ENCODE data around the gene SLC25A21.

Gene SLC25A21

DNA sequence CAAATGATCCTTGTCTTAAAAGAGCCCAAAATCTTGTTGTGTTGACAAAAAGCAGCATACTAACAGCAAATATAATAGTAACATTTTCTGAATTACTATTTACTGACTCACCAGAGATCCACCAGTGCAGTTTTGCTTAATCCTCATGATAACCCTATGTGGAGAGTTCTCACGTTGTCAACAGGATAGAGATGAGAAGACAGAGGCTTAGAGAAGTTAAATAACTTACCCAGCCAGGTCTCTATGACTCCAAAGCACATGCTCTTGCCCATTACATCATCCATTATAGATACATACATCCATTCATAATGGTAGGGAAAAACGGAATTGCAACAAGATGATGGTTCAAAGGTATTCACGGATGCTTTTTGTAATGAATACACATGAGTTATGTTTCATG lies 398.8 kb downstream of the SLC25A21 start:
- no peak overlapping the region for H3K4me3 ChIP-seq (ENCODE audit: low read length)
- H3K9ac ChIP-seq (ENCODE audit: low read length): no peak overlapping the region
- H3K27me3 ChIP-seq (replicated peaks; ENCODE audit: insufficient read depth, low read length): no peaks in the 10 kb centered on the region
- DNase-seq: no peak
- TF ChIP-seq EZH2 (optimal IDR thresholded peaks at IDR 0.05; ENCODE audit: low read depth, low read length): no peak
- TF ChIP-seq, protein P1, sequence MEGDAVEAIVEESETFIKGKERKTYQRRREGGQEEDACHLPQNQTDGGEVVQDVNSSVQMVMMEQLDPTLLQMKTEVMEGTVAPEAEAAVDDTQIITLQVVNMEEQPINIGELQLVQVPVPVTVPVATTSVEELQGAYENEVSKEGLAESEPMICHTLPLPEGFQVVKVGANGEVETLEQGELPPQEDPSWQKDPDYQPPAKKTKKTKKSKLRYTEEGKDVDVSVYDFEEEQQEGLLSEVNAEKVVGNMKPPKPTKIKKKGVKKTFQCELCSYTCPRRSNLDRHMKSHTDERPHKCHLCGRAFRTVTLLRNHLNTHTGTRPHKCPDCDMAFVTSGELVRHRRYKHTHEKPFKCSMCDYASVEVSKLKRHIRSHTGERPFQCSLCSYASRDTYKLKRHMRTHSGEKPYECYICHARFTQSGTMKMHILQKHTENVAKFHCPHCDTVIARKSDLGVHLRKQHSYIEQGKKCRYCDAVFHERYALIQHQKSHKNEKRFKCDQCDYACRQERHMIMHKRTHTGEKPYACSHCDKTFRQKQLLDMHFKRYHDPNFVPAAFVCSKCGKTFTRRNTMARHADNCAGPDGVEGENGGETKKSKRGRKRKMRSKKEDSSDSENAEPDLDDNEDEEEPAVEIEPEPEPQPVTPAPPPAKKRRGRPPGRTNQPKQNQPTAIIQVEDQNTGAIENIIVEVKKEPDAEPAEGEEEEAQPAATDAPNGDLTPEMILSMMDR (IDR thresholded peaks at IDR 0.05; ENCODE audit: low read length): no peak
- no peak for TF ChIP-seq EZH2phosphoT487 (IDR thresholded peaks at IDR 0.05; ENCODE audit: low read length)
- H2AFZ ChIP-seq (ENCODE audit: low read length): no peak overlapping the region
- H3K4me1 ChIP-seq (ENCODE audit: low read length): no peaks in the 10 kb centered on the region
- no peaks in the 10 kb centered on the region for H3K36me3 ChIP-seq (replicated peaks; ENCODE audit: insufficient read depth, low read length)
- H3K9me3 ChIP-seq (replicated peaks; ENCODE audit: insufficient read depth, low read length): no peaks in the 10 kb centered on the region
- H3K27ac ChIP-seq (ENCODE audit: low read length): no peak overlapping the region
- H3K4me2 ChIP-seq (ENCODE audit: low read depth, low read length): no peak overlapping the region
- no peaks in the 10 kb centered on the region for H4K20me1 ChIP-seq (ENCODE audit: insufficient read depth, low read length)
- H3K79me2 ChIP-seq (ENCODE audit: low read length): no peaks in the 10 kb centered on the region
- no peaks in the 10 kb centered on the region for H3K9me2 ChIP-seq (replicated peaks; ENCODE audit: insufficient read depth, low read length)
- H3F3A ChIP-seq (ENCODE audit: insufficient read depth, low read length): no peaks in the 10 kb centered on the region

GRCh38 chr14:36773136-36773540 lies 399.3 kb downstream of the SLC25A21 start:
- no peaks in the 10 kb centered on the region for H3K4me1 ChIP-seq (ENCODE audit: low read length)
- H3K4me3 ChIP-seq (ENCODE audit: low read length): no peak overlapping the region
- H4K20me1 ChIP-seq (ENCODE audit: insufficient read depth, low read length): no peaks in the 10 kb centered on the region
- no peak overlapping the region for H2AFZ ChIP-seq (ENCODE audit: low read length)
- H3K9me2 ChIP-seq (replicated peaks; ENCODE audit: insufficient read depth, low read length): no peaks in the 10 kb centered on the region
- H3K27ac ChIP-seq (ENCODE audit: low read length): no peak overlapping the region
- no peaks in the 10 kb centered on the region for H3K27me3 ChIP-seq (replicated peaks; ENCODE audit: insufficient read depth, low read length)
- no peak overlapping the region for H3K9ac ChIP-seq (ENCODE audit: low read length)
- H3K79me2 ChIP-seq (ENCODE audit: low read length): no peaks in the 10 kb centered on the region
- no peak overlapping the region for H3K4me2 ChIP-seq (ENCODE audit: low read depth, low read length)
- no peaks in the 10 kb centered on the region for H3K36me3 ChIP-seq (replicated peaks; ENCODE audit: insufficient read depth, low read length)
- H3F3A ChIP-seq (ENCODE audit: insufficient read depth, low read length): no peaks in the 10 kb centered on the region
- no peak for TF ChIP-seq EZH2phosphoT487 (IDR thresholded peaks at IDR 0.05; ENCODE audit: low read length)
- no peaks in the 10 kb centered on the region for H3K9me3 ChIP-seq (replicated peaks; ENCODE audit: insufficient read depth, low read length)
- DNase-seq: no peak

- TF ChIP-seq EZH2phosphoT487 (IDR thresholded peaks at IDR 0.05; ENCODE audit: low read length) (no peak), EZH2 (optimal IDR thresholded peaks at IDR 0.05; ENCODE audit: low read depth, low read length) (no peak)
- TF ChIP-seq, protein P1 (IDR thresholded peaks at IDR 0.05; ENCODE audit: low read length): no peak
- Histone ChIP-seq H2AFZ (ENCODE audit: low read length) (no peak overlapping the region), H3K9ac (ENCODE audit: low read length) (no peak overlapping the region), H3K36me3 (replicated peaks; ENCODE audit: insufficient read depth, low read length) (no peaks in the 10 kb centered on the region), H3K27ac (ENCODE audit: low read length) (no peak overlapping the region), H3K27me3 (replicated peaks; ENCODE audit: insufficient read depth, low read length) (no peaks in the 10 kb centered on the region), H3K9me3 (replicated peaks; ENCODE audit: insufficient read depth, low read length) (no peaks in the 10 kb centered on the region), H3K4me1 (ENCODE audit: low read length) (no peaks in the 10 kb centered on the region), H3K79me2 (ENCODE audit: low read length) (no peaks in the 10 kb centered on the region), H3F3A (ENCODE audit: insufficient read depth, low read length) (no peaks in the 10 kb centered on the region), H3K4me3 (ENCODE audit: low read length) (no peak overlapping the region), H4K20me1 (ENCODE audit: insufficient read depth, low read length) (no peaks in the 10 kb centered on the region), H3K4me2 (ENCODE audit: low read depth, low read length) (no peak overlapping the region), H3K9me2 (replicated peaks; ENCODE audit: insufficient read depth, low read length) (no peaks in the 10 kb centered on the region)
- no peak for DNase-seq
These were observed 401.3 kb downstream of the SLC25A21 start for GRCh38 chr14:36771028-36771640.

DNA sequence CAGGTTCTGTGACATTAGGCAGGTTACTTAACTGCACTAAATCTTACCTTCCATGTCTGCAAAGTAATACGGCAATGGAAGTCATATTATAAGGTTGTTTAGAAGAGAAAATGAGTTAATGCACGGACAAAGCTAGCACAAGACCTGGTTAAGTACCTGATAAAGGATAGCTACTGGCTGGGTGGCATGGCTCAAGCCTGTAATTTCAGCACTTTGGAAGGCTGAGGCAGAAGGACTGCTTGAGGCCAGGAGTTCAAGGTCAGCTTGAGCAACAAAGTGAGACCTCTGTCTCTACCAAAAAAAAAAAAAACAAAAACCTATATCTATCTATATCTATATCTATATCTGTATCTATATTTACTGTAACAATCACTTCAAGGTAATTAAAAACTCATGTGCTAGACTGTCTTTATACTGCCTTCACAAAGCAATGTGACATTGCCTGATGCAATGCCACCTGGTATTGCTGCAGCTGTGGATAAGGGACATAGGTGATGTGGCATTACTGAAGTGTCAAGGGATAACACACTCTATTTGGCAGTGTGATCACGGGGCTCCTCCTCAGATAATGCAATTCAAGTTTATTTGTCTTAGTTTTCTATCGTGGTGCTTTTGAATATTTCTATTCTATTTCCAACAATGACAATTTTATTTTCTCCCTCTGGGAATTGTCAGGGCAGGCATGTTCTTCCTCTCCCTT lies 403.6 kb downstream of the SLC25A21 start:
- no peaks in the 10 kb centered on the region for H4K20me1 ChIP-seq (ENCODE audit: insufficient read depth, low read length)
- H3K4me1 ChIP-seq (ENCODE audit: low read length): no peaks in the 10 kb centered on the region
- H3K27me3 ChIP-seq (replicated peaks; ENCODE audit: insufficient read depth, low read length): no peaks in the 10 kb centered on the region
- no peaks in the 10 kb centered on the region for H3K9me2 ChIP-seq (replicated peaks; ENCODE audit: insufficient read depth, low read length)
- H3K79me2 ChIP-seq (ENCODE audit: low read length): no peaks in the 10 kb centered on the region
- H3K9me3 ChIP-seq (replicated peaks; ENCODE audit: insufficient read depth, low read length): no peaks in the 10 kb centered on the region
- H3K27ac ChIP-seq (ENCODE audit: low read length): no peak overlapping the region
- no peak overlapping the region for H3K4me3 ChIP-seq (ENCODE audit: low read length)
- no peaks in the 10 kb centered on the region for H3F3A ChIP-seq (ENCODE audit: insufficient read depth, low read length)
- DNase-seq: no peak
- H3K9ac ChIP-seq (ENCODE audit: low read length): no peak overlapping the region
- no peak overlapping the region for H2AFZ ChIP-seq (ENCODE audit: low read length)
- no peaks in the 10 kb centered on the region for H3K36me3 ChIP-seq (replicated peaks; ENCODE audit: insufficient read depth, low read length)
- no peak for TF ChIP-seq EZH2phosphoT487 (IDR thresholded peaks at IDR 0.05; ENCODE audit: low read length)
- TF ChIP-seq, protein P1 (IDR thresholded peaks at IDR 0.05; ENCODE audit: low read length): no peak
- TF ChIP-seq EZH2 (optimal IDR thresholded peaks at IDR 0.05; ENCODE audit: low read depth, low read length): no peak
- H3K4me2 ChIP-seq (ENCODE audit: low read depth, low read length): no peak overlapping the region

Data from MM.1S (cell line).